Measurements from ENCODE around the gene WWOX.

DNA sequence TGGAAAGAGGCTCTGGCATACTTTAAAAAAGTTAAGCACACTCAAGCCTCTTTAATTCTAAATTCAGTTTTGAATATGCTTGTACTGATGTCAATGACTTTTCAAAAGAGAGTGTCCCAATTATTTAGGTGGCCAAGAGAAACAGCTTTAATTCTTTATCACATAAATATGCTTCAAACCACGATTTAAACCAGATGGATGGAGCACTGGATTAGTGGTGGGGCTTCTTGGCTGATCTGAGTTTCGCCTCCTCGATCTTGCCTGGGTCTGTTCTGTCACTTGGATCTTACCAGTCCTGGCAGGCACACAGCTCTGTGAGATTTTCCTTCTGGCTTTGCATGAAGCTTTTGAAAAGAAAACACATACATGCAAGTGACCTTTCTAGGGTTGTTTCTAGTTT is 1033.2 kb downstream of the WWOX start:
- TF ChIP-seq RAD21 (IDR thresholded peaks at IDR 0.05; ENCODE audit: low read length) (no peak), BHLHE40 (IDR thresholded peaks at IDR 0.05; ENCODE audit: low read depth, low read length) (no peak), SMC3 (IDR thresholded peaks at IDR 0.05; ENCODE audit: low read depth, low read length) (no peak)
- TF ChIP-seq, protein P1, sequence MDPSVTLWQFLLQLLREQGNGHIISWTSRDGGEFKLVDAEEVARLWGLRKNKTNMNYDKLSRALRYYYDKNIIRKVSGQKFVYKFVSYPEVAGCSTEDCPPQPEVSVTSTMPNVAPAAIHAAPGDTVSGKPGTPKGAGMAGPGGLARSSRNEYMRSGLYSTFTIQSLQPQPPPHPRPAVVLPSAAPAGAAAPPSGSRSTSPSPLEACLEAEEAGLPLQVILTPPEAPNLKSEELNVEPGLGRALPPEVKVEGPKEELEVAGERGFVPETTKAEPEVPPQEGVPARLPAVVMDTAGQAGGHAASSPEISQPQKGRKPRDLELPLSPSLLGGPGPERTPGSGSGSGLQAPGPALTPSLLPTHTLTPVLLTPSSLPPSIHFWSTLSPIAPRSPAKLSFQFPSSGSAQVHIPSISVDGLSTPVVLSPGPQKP (IDR thresholded peaks at IDR 0.05; ENCODE audit: borderline replicate concordance, low read depth, low read length) = no peak
- TF ChIP-seq, protein P2, sequence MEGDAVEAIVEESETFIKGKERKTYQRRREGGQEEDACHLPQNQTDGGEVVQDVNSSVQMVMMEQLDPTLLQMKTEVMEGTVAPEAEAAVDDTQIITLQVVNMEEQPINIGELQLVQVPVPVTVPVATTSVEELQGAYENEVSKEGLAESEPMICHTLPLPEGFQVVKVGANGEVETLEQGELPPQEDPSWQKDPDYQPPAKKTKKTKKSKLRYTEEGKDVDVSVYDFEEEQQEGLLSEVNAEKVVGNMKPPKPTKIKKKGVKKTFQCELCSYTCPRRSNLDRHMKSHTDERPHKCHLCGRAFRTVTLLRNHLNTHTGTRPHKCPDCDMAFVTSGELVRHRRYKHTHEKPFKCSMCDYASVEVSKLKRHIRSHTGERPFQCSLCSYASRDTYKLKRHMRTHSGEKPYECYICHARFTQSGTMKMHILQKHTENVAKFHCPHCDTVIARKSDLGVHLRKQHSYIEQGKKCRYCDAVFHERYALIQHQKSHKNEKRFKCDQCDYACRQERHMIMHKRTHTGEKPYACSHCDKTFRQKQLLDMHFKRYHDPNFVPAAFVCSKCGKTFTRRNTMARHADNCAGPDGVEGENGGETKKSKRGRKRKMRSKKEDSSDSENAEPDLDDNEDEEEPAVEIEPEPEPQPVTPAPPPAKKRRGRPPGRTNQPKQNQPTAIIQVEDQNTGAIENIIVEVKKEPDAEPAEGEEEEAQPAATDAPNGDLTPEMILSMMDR (conservative IDR thresholded peaks at IDR 0.05; ENCODE audit: low read depth, low read length) = no peak
